Measurements from ENCODE around the gene MGAT2. TPM values are rescaled to one million over a fixed set of nuclear protein-coding genes. Genes with fewer than 3 reads are reported as not detected.

The MGAT2 gene
- polyA plus RNA-seq, 1 of the 3 experiments (the other 2 are of a cell fraction): 20.6 TPM

- no peak for TF ChIP-seq USF2 (IDR thresholded peaks at IDR 0.05; ENCODE audit: borderline replicate concordance, low read depth, low read length)
- TF ChIP-seq PBX3 (IDR thresholded peaks at IDR 0.05): no peak
- TF ChIP-seq CHD2 (IDR thresholded peaks at IDR 0.05; ENCODE audit: low read length, partially characterized antibody): no peak
- TF ChIP-seq, protein P1, sequence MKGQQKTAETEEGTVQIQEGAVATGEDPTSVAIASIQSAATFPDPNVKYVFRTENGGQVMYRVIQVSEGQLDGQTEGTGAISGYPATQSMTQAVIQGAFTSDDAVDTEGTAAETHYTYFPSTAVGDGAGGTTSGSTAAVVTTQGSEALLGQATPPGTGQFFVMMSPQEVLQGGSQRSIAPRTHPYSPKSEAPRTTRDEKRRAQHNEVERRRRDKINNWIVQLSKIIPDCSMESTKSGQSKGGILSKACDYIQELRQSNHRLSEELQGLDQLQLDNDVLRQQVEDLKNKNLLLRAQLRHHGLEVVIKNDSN (IDR thresholded peaks at IDR 0.05; ENCODE audit: borderline replicate concordance, low read depth): no peak
- TF ChIP-seq RXRA (IDR thresholded peaks at IDR 0.05; ENCODE audit: borderline replicate concordance, low read depth): no peak
- TF ChIP-seq RFX5 (IDR thresholded peaks at IDR 0.05; ENCODE audit: low read length): no peak
- no peak for TF ChIP-seq SMC3 (IDR thresholded peaks at IDR 0.05; ENCODE audit: low read depth, low read length)
- no peak for TF ChIP-seq RCOR1 (IDR thresholded peaks at IDR 0.05; ENCODE audit: low read length)
- POLR2A ChIA-PET: no interaction called here
- Histone ChIP-seq H3K4me2 (peak overlapping the region; percentile 87), H3K27ac (ENCODE audit: low read depth in 2 of 2, low read length in 1 of 2) (no peak overlapping the region; a peak in 1 of 4 replicates), H3K79me2 (ENCODE audit: insufficient read depth) (peaks cover 89% of the 10 kb centered on the region), H3K9me2 (no peaks in the 10 kb centered on the region), H3K4me1 (ENCODE audit: control insufficient read depth in 1 of 2, insufficient read depth in 2 of 2, low read depth in 1 of 2, low read length in 1 of 2) (peaks cover 19 to 22% of the 10 kb centered on the region in 2 experiments), H2AFZ (ENCODE audit: low read depth) (no peak overlapping the region), H3K27me3 (ENCODE audit: insufficient read depth) (no peaks in the 10 kb centered on the region), H3K9ac (peak overlapping the region; percentile 95; the same call in 1 of the 2 replicates), H3K36me3 (replicated peaks in 1 of 2; ENCODE audit: control insufficient read depth in 1 of 2, insufficient read depth in 2 of 2, low read length in 1 of 2) (peaks cover 28 to 37% of the 10 kb centered on the region in 2 experiments), H4K20me1 (ENCODE audit: insufficient read depth) (peaks cover 36% of the 10 kb centered on the region), H3K4me3 (ENCODE audit: low read depth in 2 of 2, low read length in 1 of 2) (peak overlapping the region in 1 of 2 experiments; percentile 96; a peak in 3 of 4 replicates), H3K9me3 (no peaks in the 10 kb centered on the region), H3F3A (replicated peaks; ENCODE audit: insufficient read depth) (peaks cover 18% of the 10 kb centered on the region)
- CTCF ChIA-PET: interaction anchor here (0.8 to 6.1 kb wide), 4 partner anchors 9 to 230 kb away, joined by 5 to 39 read pairs (median 7); partner anchors contain the start of genes DNAAF2 and NEMF
- no peak for DNase-seq
- WGBS (ENCODE audit: low lambda C conversion rate): 57% methylated on average over 3 of the region's 3 CpGs
Observed at GRCh38 chr14:49623387-49623786, 2.8 kb downstream of the MGAT2 start.

GRCh38 chr14:49623941-49624839 lies 3.6 kb downstream of the MGAT2 start:
- Histone ChIP-seq H3K36me3 (replicated peaks in 1 of 2; ENCODE audit: control insufficient read depth in 1 of 2, insufficient read depth in 2 of 2, low read length in 1 of 2) (peaks cover 22 to 29% of the 10 kb centered on the region in 2 experiments), H4K20me1 (ENCODE audit: insufficient read depth) (peaks cover 30% of the 10 kb centered on the region), H3K4me1 (ENCODE audit: control insufficient read depth in 1 of 2, insufficient read depth in 2 of 2, low read depth in 1 of 2, low read length in 1 of 2) (peaks cover 13 to 21% of the 10 kb centered on the region in 2 experiments; a peak in 3 of 4 replicates), H2AFZ (ENCODE audit: low read depth) (no peak overlapping the region), H3K79me2 (ENCODE audit: insufficient read depth) (peaks cover 89% of the 10 kb centered on the region), H3F3A (replicated peaks; ENCODE audit: insufficient read depth) (peaks cover 21% of the 10 kb centered on the region), H3K9ac (peak overlapping the region; percentile 12; the same call in 1 of the 2 replicates), H3K27me3 (ENCODE audit: insufficient read depth) (no peaks in the 10 kb centered on the region), H3K4me3 (ENCODE audit: low read depth in 2 of 2, low read length in 1 of 2) (peak overlapping the region in 1 of 2 experiments; percentile 96; a peak in 1 of 4 replicates), H3K4me2 (peak overlapping the region; percentile 87), H3K9me3 (no peaks in the 10 kb centered on the region), H3K9me2 (no peaks in the 10 kb centered on the region), H3K27ac (ENCODE audit: low read depth in 2 of 2, low read length in 1 of 2) (peak overlapping the region in 1 of 2 experiments; percentile 12; a peak in 2 of 4 replicates)
- DNase-seq: no peak
- WGBS (ENCODE audit: low lambda C conversion rate): 80% methylated on average over 6 of the region's 6 CpGs
- CTCF ChIA-PET: interaction anchor here (0.8 to 6.1 kb wide), 4 partner anchors 8 to 229 kb away, joined by 5 to 39 read pairs (median 7); partner anchors contain the start of genes DNAAF2 and NEMF
- TF ChIP-seq, protein P1 (IDR thresholded peaks at IDR 0.05; ENCODE audit: borderline replicate concordance, low read depth): no peak
- TF ChIP-seq POLR2AphosphoS5 (IDR thresholded peaks at IDR 0.05; ENCODE audit: low read depth, low read length): peak; percentile 19; the same call in 1 of the 2 replicates
- POLR2A ChIA-PET: no interaction called here

All from SK-N-SH (cell line).